H1 (cell line): Measurements from ENCODE around the gene LRBA. TPM values are rescaled to one million over a fixed set of nuclear protein-coding genes. Genes with fewer than 3 reads are reported as not detected.

Experiments
- CTCF ChIA-PET: fragments of 300-600 bp; sonication (Branson Sonifier 250); formaldehyde crosslinking; loops from one replicate; lab custom pipeline; 2021; ENCODE audit not compliant: partially characterized antibody; lab: Charles Lee
- POLR2A ChIA-PET: fragments of 300-600 bp; sonication (Branson Sonifier 250); formaldehyde crosslinking; loops from one replicate; lab custom pipeline; 2021; ENCODE audit warnings: inconsistent platforms; ENCODE audit not compliant: partially characterized antibody; lab: Charles Lee
- DNase-seq, 2 experiments: peaks; one replicate each; pipeline versions ENCODE4 v3.0.0 to v3.0.0-alpha.2; 2010 to 2022; ENCODE audit warnings: low spot score in 2 of 2, low read depth in 1 of 2, mixed read lengths in 1 of 2
- FAIRE-seq: peaks from 2 replicates; lab custom pipeline; 2011; peaks lifted over from hg19 to GRCh38; lab: Jason Lieb, UNC
- H2AFZ ChIP-seq: 2 replicates; pipeline ENCODE4 v1.8.1; 2012; ENCODE audit warnings: low read length, inconsistent platforms
- H2AK5ac ChIP-seq: 2 replicates; pipeline ENCODE4 v1.6.1; 2013; ENCODE audit warnings: low read depth, low read length
- H2BK120ac ChIP-seq: replicated peaks from 2 replicates; pipeline ENCODE3; 2013; ENCODE audit warnings: low read depth, low read length, inconsistent platforms
- H2BK12ac ChIP-seq: 2 replicates; pipeline ENCODE4 v1.6.1; 2013; ENCODE audit warnings: low read depth, low read length
- H2BK15ac ChIP-seq: 2 replicates; pipeline ENCODE4 v1.6.1; 2013; ENCODE audit warnings: low read length
- H2BK20ac ChIP-seq: 2 replicates; pipeline ENCODE4 v1.6.1; 2013; ENCODE audit warnings: low read length
- H2BK5ac ChIP-seq: 2 replicates; pipeline ENCODE4 v1.6.1; 2013; ENCODE audit warnings: low read depth, low read length
- H3K14ac ChIP-seq: 2 replicates; pipeline ENCODE4 v1.6.1; 2013; ENCODE audit warnings: inconsistent platforms; ENCODE audit not compliant: insufficient read length
- H3K18ac ChIP-seq: 2 replicates; pipeline ENCODE4 v1.6.1; 2013; ENCODE audit warnings: low read length; ENCODE audit errors: extremely low read depth
- H3K23ac ChIP-seq: 2 replicates; pipeline ENCODE4 v1.6.1; 2013; ENCODE audit warnings: inconsistent platforms; ENCODE audit not compliant: insufficient read length
- H3K23me2 ChIP-seq: 2 replicates; pipeline ENCODE4 v1.6.1; 2013; ENCODE audit warnings: low read depth, low read length
- H3K27ac ChIP-seq: 2 replicates; pipeline ENCODE4 v1.6.1; 2011; ENCODE audit warnings: low read depth, low read length, inconsistent platforms
- H3K27me3 ChIP-seq, 4 experiments: replicated peaks in 1 of 4; 1 replicate in 1 of 4; 2 replicates in 3 of 4; pipeline versions ENCODE4 v1.6.1 to v1.8.1; 2011 to 2013; ENCODE audit warnings: low read length in 3 of 4, mild to moderate bottlenecking in 3 of 4, inconsistent platforms in 2 of 4, mixed read lengths in 2 of 4, moderate library complexity in 1 of 4; ENCODE audit not compliant: control insufficient read depth in 3 of 4, insufficient read depth in 3 of 4; ENCODE audit errors: extremely low read depth in 1 of 4
- H3K36me3 ChIP-seq, 4 experiments: 2 replicates each; pipeline versions ENCODE4 v1.6.1 to v1.8.1; 2011 to 2013; ENCODE audit warnings: mild to moderate bottlenecking in 4 of 4, low read length in 3 of 4, moderate library complexity in 2 of 4, control low read depth in 1 of 4, inconsistent platforms in 1 of 4; ENCODE audit not compliant: insufficient read depth in 4 of 4, control insufficient read depth in 2 of 4
- H3K4ac ChIP-seq: replicated peaks from 2 replicates; pipeline ENCODE3; 2013; ENCODE audit warnings: low read length, low read depth, mixed read lengths, inconsistent platforms; ENCODE audit not compliant: insufficient read length
- H3K4me1 ChIP-seq, 4 experiments: replicated peaks in 1 of 4; 1 replicate in 1 of 4; 2 replicates in 3 of 4; pipeline versions ENCODE4 v1.6.1 to v1.8.1; 2011 to 2013; ENCODE audit warnings: low read length in 3 of 4, inconsistent platforms in 2 of 4, mixed read lengths in 1 of 4; ENCODE audit not compliant: insufficient read depth in 4 of 4, control insufficient read depth in 3 of 4
- H3K4me2 ChIP-seq, 2 experiments: 2 replicates each; pipeline versions ENCODE4 v1.6.1 to v1.8.1; 2011 to 2013; ENCODE audit warnings: low read depth in 2 of 2, low read length in 2 of 2, control low read depth in 1 of 2, inconsistent platforms in 1 of 2, mild to moderate bottlenecking in 1 of 2; ENCODE audit not compliant: insufficient read depth in 1 of 2
- H3K4me3 ChIP-seq, 4 experiments: fragments of 200-600, 300-600 bp in 1 of 4; sonication (generic), shearing (Covaris generic), sonication (Bioruptor Twin) in 1 of 4; 2 replicates each; pipeline versions ENCODE4 v1.5.1 to v1.8.1; 2011 to 2016; ENCODE audit warnings: low read length in 4 of 4, low read depth in 3 of 4, control low read depth in 2 of 4, inconsistent platforms in 2 of 4, mild to moderate bottlenecking in 2 of 4, mixed read lengths in 1 of 4, moderate library complexity in 1 of 4; ENCODE audit not compliant: insufficient read depth in 2 of 4; ENCODE audit errors: extremely low read depth in 1 of 4
- H3K56ac ChIP-seq: replicated peaks from 2 replicates; pipeline ENCODE3; 2013; ENCODE audit warnings: low read depth, mild to moderate bottlenecking, mixed read lengths, low read length, inconsistent platforms; ENCODE audit not compliant: insufficient read length
- H3K79me1 ChIP-seq: 2 replicates; pipeline ENCODE4 v1.6.1; 2013; ENCODE audit warnings: low read depth, low read length, control low read depth
- H3K79me2 ChIP-seq, 2 experiments: 2 replicates each; pipeline versions ENCODE4 v1.6.1 to v1.8.1; 2012 to 2013; ENCODE audit warnings: low read length in 2 of 2, mild to moderate bottlenecking in 2 of 2, inconsistent platforms in 1 of 2; ENCODE audit not compliant: insufficient read depth in 2 of 2, control insufficient read depth in 1 of 2
- H3K9ac ChIP-seq, 4 experiments: replicated peaks in 1 of 4; 1 replicate in 1 of 4; 2 replicates in 3 of 4; pipeline versions ENCODE4 v1.6.1 to v1.8.1; 2011 to 2013; ENCODE audit warnings: low read depth in 3 of 4, low read length in 3 of 4, control low read depth in 2 of 4, mild to moderate bottlenecking in 2 of 4, moderate library complexity in 2 of 4, inconsistent platforms in 1 of 4; ENCODE audit errors: extremely low read depth in 1 of 4
- H3K9me3 ChIP-seq, 2 experiments: 2 replicates each; pipeline versions ENCODE4 v1.6.1 to v1.8.1; 2012 to 2013; ENCODE audit warnings: mild to moderate bottlenecking in 2 of 2, moderate library complexity in 2 of 2, control low read depth in 1 of 2, inconsistent platforms in 1 of 2, low read depth in 1 of 2, low read length in 1 of 2, mixed read lengths in 1 of 2; ENCODE audit not compliant: insufficient read depth in 2 of 2
- H4K20me1 ChIP-seq, 2 experiments: replicated peaks in 1 of 2; 2 replicates each; pipeline versions ENCODE3 to v1.8.1; 2011 to 2013; ENCODE audit warnings: inconsistent platforms in 2 of 2, low read length in 2 of 2, mild to moderate bottlenecking in 1 of 2; ENCODE audit not compliant: insufficient read depth in 2 of 2, control insufficient read depth in 1 of 2
- H4K5ac ChIP-seq: 2 replicates; pipeline ENCODE4 v1.6.1; 2013; ENCODE audit warnings: low read length, low read depth, mixed read lengths, inconsistent platforms; ENCODE audit not compliant: insufficient read length
- H4K8ac ChIP-seq: 2 replicates; pipeline ENCODE4 v1.8.0; 2013; ENCODE audit warnings: mild to moderate bottlenecking, moderate library complexity, low read length, inconsistent platforms; ENCODE audit not compliant: insufficient read depth; ENCODE audit errors: extremely low read depth
- H4K91ac ChIP-seq: replicated peaks from 2 replicates; pipeline ENCODE3; 2013; ENCODE audit warnings: low read length, mixed read lengths, inconsistent platforms; ENCODE audit not compliant: insufficient read length
- ATF3 ChIP-seq: IDR thresholded peaks from 2 replicates; pipeline ENCODE4 v1.6.1; 2011; ENCODE audit warnings: low read depth, mild to moderate bottlenecking, low read length; ENCODE audit not compliant: insufficient read depth
- CBX8 ChIP-seq: fragments of 300-800, 300-1000 bp; sonication (generic); IDR thresholded peaks from 2 replicates; pipeline ENCODE4 v1.7.1; 2016; ENCODE audit warnings: low read depth, low read length, borderline replicate concordance
- CREB1 ChIP-seq: IDR thresholded peaks from 2 replicates; pipeline ENCODE4 v1.6.1; 2012; ENCODE audit warnings: inconsistent platforms
- KDM4A ChIP-seq: IDR thresholded peaks from one replicate; pipeline ENCODE4 v1.7.1; 2012; ENCODE audit warnings: low read depth, mild to moderate bottlenecking, moderate library complexity, low read length, inconsistent platforms; ENCODE audit not compliant: severe bottlenecking
- NRF1 ChIP-seq: IDR thresholded peaks from 2 replicates; pipeline ENCODE4 v1.6.1; 2011; ENCODE audit warnings: mild to moderate bottlenecking, low read depth, low read length, improper control_type of control experiment
- RNF2 ChIP-seq: fragments of 200-900, 300-1000 bp; sonication (generic); IDR thresholded peaks from 2 replicates; pipeline ENCODE4 v1.7.1; 2016; ENCODE audit warnings: borderline replicate concordance, low read depth, mild to moderate bottlenecking, antibody characterized with exemption, low read length; ENCODE audit not compliant: poor library complexity, severe bottlenecking; ENCODE audit errors: missing control alignments
- SAP30 ChIP-seq: fragments of 300-600 bp; sonication (generic); IDR thresholded peaks from 2 replicates; pipeline ENCODE4 v1.7.1; 2012; ENCODE audit warnings: low read length, moderate library complexity, mild to moderate bottlenecking, inconsistent platforms; ENCODE audit not compliant: insufficient read depth, insufficient replicate concordance
- SIRT6 ChIP-seq: IDR thresholded peaks from one replicate; pipeline ENCODE4 v1.7.1; 2012; ENCODE audit warnings: low read length, inconsistent platforms
- SIX5 ChIP-seq: IDR thresholded peaks from 2 replicates; pipeline ENCODE4 v1.6.1; 2011; ENCODE audit warnings: mild to moderate bottlenecking, low read depth, low read length
- SP2 ChIP-seq: IDR thresholded peaks from 2 replicates; pipeline ENCODE4 v1.6.1; 2012; ENCODE audit warnings: mild to moderate bottlenecking, low read length, inconsistent platforms
- TAF7 ChIP-seq: optimal IDR thresholded peaks from 2 replicates; pipeline ENCODE3; 2011; ENCODE audit warnings: low read depth, mild to moderate bottlenecking, inconsistent platforms, low read length, moderate library complexity, borderline replicate concordance
- TBP ChIP-seq: IDR thresholded peaks from 2 replicates; pipeline ENCODE4 v1.6.1; 2011; ENCODE audit warnings: low read depth, low read length, improper control_type of control experiment
- TCF12 ChIP-seq: IDR thresholded peaks from 2 replicates; pipeline ENCODE4 v1.6.1; 2011; ENCODE audit warnings: low read depth, mild to moderate bottlenecking, low read length
- polyA plus RNA-seq, 7 experiments: library from polyadenylated mRNA; depleted of rRNA in 3 of 7; stranded (reverse) in 5 of 7; unstranded in 2 of 7; fragments of >200 nt in 5 of 7; fragments of 200-250 nt in 2 of 7; gene quantifications; 1 replicate in 5 of 7; 2 replicates in 1 of 7; 4 replicates in 1 of 7; pipeline versions ENCODE4 v1.2.1 to v1.2.3, GENCODE V29; 2011 to 2013; ENCODE audit warnings: missing spikeins in 2 of 7, mixed read lengths in 2 of 7
- total RNA-seq: library from RNA; stranded (reverse); fragmentation: NEBNext Ultra II Directional; extraction: Animal tissue kit (Norgen Biotek cat#: 25700); gene quantifications from 2 replicates; pipeline ENCODE4 v1.2.1, GENCODE V29; 2021
- TF ChIP-seq, protein P1 (sequence below): IDR thresholded peaks from 2 replicates; pipeline ENCODE4 v1.6.1; 2012; ENCODE audit warnings: inconsistent platforms

LRBA gene
- total and polyA plus RNA-seq, 2 of the 8 experiments (the other 6 are each of a cell fraction or from before 2014, with no cell fraction given) = 54.6 to 83.2 TPM

DNA sequence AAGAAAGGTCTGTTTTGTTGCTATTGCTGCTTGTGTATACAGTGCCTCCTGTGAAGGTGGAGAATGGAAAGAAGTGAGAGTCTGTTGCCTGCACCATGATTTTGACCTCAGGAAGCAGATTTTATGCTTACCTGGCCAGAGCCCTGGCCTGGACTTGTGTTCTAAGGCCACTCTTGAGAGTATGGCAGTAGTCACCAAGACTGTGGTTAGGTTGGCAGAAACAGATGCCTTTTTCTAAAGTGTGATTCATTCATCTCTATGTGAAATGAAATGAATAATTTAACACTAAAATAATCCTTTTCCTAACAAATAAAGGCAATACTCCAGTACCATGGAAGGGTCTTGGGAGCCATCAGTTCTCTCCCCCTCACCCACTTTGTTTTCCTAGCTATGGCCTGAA lies 775.1 kb downstream of the LRBA start:
- H3K4me1 ChIP-seq = peaks cover 1 to 4% (median 2%) of the 10 kb centered on the region in 4 experiments; a peak in 3 of 7 replicates
- no peaks in the 10 kb centered on the region for H3K79me2 ChIP-seq
- TF ChIP-seq SIX5 (no peak), KDM4A (no peak), TCF12 (no peak), CBX8 (no peak), SAP30 (no peak), SIRT6 (no peak), RNF2 (no peak), CREB1 (no peak), SP2 (no peak), TBP (no peak), TAF7 (no peak), NRF1 (no peak), ATF3 (no peak)
- TF ChIP-seq, protein P1, sequence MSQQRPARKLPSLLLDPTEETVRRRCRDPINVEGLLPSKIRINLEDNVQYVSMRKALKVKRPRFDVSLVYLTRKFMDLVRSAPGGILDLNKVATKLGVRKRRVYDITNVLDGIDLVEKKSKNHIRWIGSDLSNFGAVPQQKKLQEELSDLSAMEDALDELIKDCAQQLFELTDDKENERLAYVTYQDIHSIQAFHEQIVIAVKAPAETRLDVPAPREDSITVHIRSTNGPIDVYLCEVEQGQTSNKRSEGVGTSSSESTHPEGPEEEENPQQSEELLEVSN = no peak
- H3K18ac ChIP-seq = no peak overlapping the region
- H3K4ac ChIP-seq = no peak overlapping the region
- H2BK15ac ChIP-seq = no peak overlapping the region
- no peak overlapping the region for H4K8ac ChIP-seq
- no peak overlapping the region for H3K4me2 ChIP-seq
- H4K5ac ChIP-seq = no peak overlapping the region
- no peaks in the 10 kb centered on the region for H3K23me2 ChIP-seq
- H3K4me3 ChIP-seq = no peak overlapping the region
- ChIA-PET CTCF (interaction anchor here (1.1 to 1.5 kb wide), 2 partner anchors 10 to 258 kb away, joined by 3 to 4 read pairs; no protein-coding TSS in a partner anchor), POLR2A (no interaction called here)
- no peaks in the 10 kb centered on the region for H3K79me1 ChIP-seq
- no peak overlapping the region for H2BK12ac ChIP-seq
- H2BK120ac ChIP-seq = no peak overlapping the region
- no peak overlapping the region for H3K56ac ChIP-seq
- no peak overlapping the region for H2BK20ac ChIP-seq
- H3K14ac ChIP-seq = no peak overlapping the region
- H3K9ac ChIP-seq = no peak overlapping the region
- no peak for DNase-seq
- no peak for FAIRE-seq
- H4K20me1 ChIP-seq = no peaks in the 10 kb centered on the region
- no peaks in the 10 kb centered on the region for H3K9me3 ChIP-seq
- no peak overlapping the region for H3K27ac ChIP-seq
- no peak overlapping the region for H4K91ac ChIP-seq
- H2AFZ ChIP-seq = no peak overlapping the region
- no peaks in the 10 kb centered on the region for H3K27me3 ChIP-seq
- H2AK5ac ChIP-seq = no peak overlapping the region
- no peak overlapping the region for H3K23ac ChIP-seq
- no peak overlapping the region for H2BK5ac ChIP-seq
- H3K36me3 ChIP-seq = no peaks in the 10 kb centered on the region
